Body of pancreas (tissue), 4 donors: Measurements from ENCODE around the gene RABEP1. TPM values are rescaled to one million over a fixed set of nuclear protein-coding genes. Genes with fewer than 3 reads are reported as not detected.

Source experiments
- ATAC-seq: fragments of 150-250 bp; one replicate; pipeline ENCODE4 v1.9.1; 2016
- DNase-seq, 4 donors: peaks; one replicate each; pipeline ENCODE4 v3.0.0-alpha.2; 2019
- H3K27ac ChIP-seq, 4 donors: fragments of 200-600 bp; sonication (generic); 1 replicate in 3 of 4; 2 replicates in 1 of 4; pipeline versions ENCODE4 v1.5.1 to v1.6.1; 2016 to 2019; ENCODE audit warnings: mild to moderate bottlenecking in 1 of 4, mixed read lengths in 1 of 4, moderate library complexity in 1 of 4
- H3K27me3 ChIP-seq, 2 donors: fragments of 200-600 bp; sonication (generic); one replicate each; pipeline ENCODE4 v1.6.0; 2016; ENCODE audit warnings: mild to moderate bottlenecking in 1 of 2
- H3K36me3 ChIP-seq, 2 donors: fragments of 200-600 bp; sonication (generic); replicated peaks in 1 of 2; 2 replicates each; pipeline ENCODE4 v1.5.1; 2016; ENCODE audit warnings: low read depth in 2 of 2; ENCODE audit not compliant: insufficient read depth in 1 of 2
- H3K4me1 ChIP-seq: fragments of 200-600 bp; sonication (generic); one replicate; pipeline ENCODE4 v1.6.0; 2016
- H3K4me3 ChIP-seq, 2 donors: fragments of 200-600 bp; sonication (generic); 1 replicate in 1 of 2; 2 replicates in 1 of 2; pipeline ENCODE4 v1.5.1; 2016 to 2019
- H3K9me3 ChIP-seq, 3 donors: fragments of 200-600 bp; sonication (generic); 1 replicate in 2 of 3; 2 replicates in 1 of 3; pipeline ENCODE4 v1.5.1; 2016
- CTCF ChIP-seq, 7 experiments: fragments of 450-650 bp in 4 of 7; fragments of 200-600 bp in 3 of 7; sonication (generic) in 3 of 7; IDR thresholded peaks; one replicate each; pipeline ENCODE4 v1.5.1; 2016 to 2019; ENCODE audit warnings: antibody characterized with exemption in 7 of 7
- POLR2A ChIP-seq, 3 donors: fragments of 450-650 bp; IDR thresholded peaks; one replicate each; pipeline ENCODE4 v1.6.1; 2016; ENCODE audit warnings: antibody characterized with exemption in 3 of 3, mild to moderate bottlenecking in 2 of 3
- WGBS, 2 donors: methylation state at CpG; one replicate each; pipeline ENCODE4 v1.1.5; 2017; 5-methylcytosine and 5-hydroxymethylcytosine counted together
- intact Hi-C: fragments of 100-400 bp; cut with DNase I; formaldehyde crosslinking; loops from one replicate; pipeline ENCODE4 v1.15.1; 2023
- total RNA-seq, 2 donors: library from RNA; depleted of rRNA; stranded (reverse); fragments of >200 nt; gene quantifications; one replicate each; pipeline ENCODE4 v1.1.0, GENCODE V29; 2016

Gene RABEP1
- total RNA-seq, 2 donors from 2014 or later = 14.5 to 17.1 TPM

- H3K36me3 ChIP-seq = peaks cover 4 to 18% of the 10 kb centered on the region in 2 donors
- intact Hi-C loops = no loop called here
- H3K27ac ChIP-seq = peak overlapping the region; percentile 83 to 93 (median 91)
- H3K27me3 ChIP-seq = no peaks in the 10 kb centered on the region
- peaks cover 30% of the 10 kb centered on the region for H3K4me1 ChIP-seq
- DNase-seq = peak; percentile 37 to 69 (median 51)
- H3K9me3 ChIP-seq = no peaks in the 10 kb centered on the region
- peak overlapping the region; percentile 40 to 71 for H3K4me3 ChIP-seq
- WGBS, 2 donors = 0 to 2% methylated on average over 26 of the region's 26 CpGs
- TF ChIP-seq POLR2A (IDR thresholded peaks at IDR 0.05) = no peak
- TF ChIP-seq CTCF (IDR thresholded peaks at IDR 0.05) = no peak
- peak; percentile 30 for ATAC-seq
These were observed 136.8 kb downstream of the RABEP1 start for GRCh38 chr17:5418858-5419355.

- peak; percentile 92 to 97 (median 94) for DNase-seq
- intact Hi-C loops = no loop called here
- Histone ChIP-seq H3K27me3 (no peaks in the 10 kb centered on the region), H3K27ac (peak within 1 kb of the TSS; percentile 83 to 93 (median 91)), H3K4me3 (peak within 1 kb of the TSS; percentile 40 to 71), H3K4me1 (peaks cover 30% of the 10 kb centered on the region), H3K9me3 (no peaks in the 10 kb centered on the region), H3K36me3 (peaks cover 4 to 13% of the 10 kb centered on the region in 2 donors)
- TF ChIP-seq POLR2A (IDR thresholded peaks at IDR 0.05) (peak; percentile 74 to 92 (median 88)), CTCF (IDR thresholded peaks at IDR 0.05) (no peak)
- WGBS, 2 donors = 0% methylated on average over 21 to 49 of the region's 49 CpGs
- ATAC-seq = peak; percentile 97
These were observed 137.4 kb downstream of the RABEP1 start, which contains the start of gene NUP88 for GRCh38 chr17:5419356-5419958. Gene NUP88 (minus strand): TSS chr17:5419662. CDS start chr17:5419650, 12 bp downstream.

- no peaks in the 10 kb centered on the region for H3K9me3 ChIP-seq
- H3K27ac ChIP-seq = peak within 1 kb of the TSS; percentile 83 to 93 (median 91)
- intact Hi-C loops = no loop called here
- peak within 1 kb of the TSS; percentile 40 to 71 for H3K4me3 ChIP-seq
- H3K27me3 ChIP-seq = no peaks in the 10 kb centered on the region
- 0% methylated on average over 19 to 41 of the region's 41 CpGs for WGBS, 2 donors
- ATAC-seq (peak; percentile 85), DNase-seq (peak; percentile 87 to 93 (median 90))
- H3K4me1 ChIP-seq = peaks cover 30% of the 10 kb centered on the region
- TF ChIP-seq CTCF (IDR thresholded peaks at IDR 0.05) (peak in 1 of 7 experiments; percentile 18), POLR2A (IDR thresholded peaks at IDR 0.05) (peak; percentile 1 to 67 (median 49))
- peaks cover 4 to 14% of the 10 kb centered on the region in 2 donors for H3K36me3 ChIP-seq
These were observed 138.0 kb downstream of the RABEP1 start, which contains the start of gene RPAIN for GRCh38 chr17:5419959-5420653. Gene RPAIN (plus strand): TSS chr17:5420182. CDS start chr17:5420211, 29 bp downstream.

GRCh38 chr17:5422505-5422904 is 140.4 kb downstream of the RABEP1 start:
- H3K27me3 ChIP-seq = no peaks in the 10 kb centered on the region
- H3K4me3 ChIP-seq = no peak overlapping the region
- no peak overlapping the region for H3K27ac ChIP-seq
- H3K9me3 ChIP-seq = no peaks in the 10 kb centered on the region
- TF ChIP-seq CTCF (IDR thresholded peaks at IDR 0.05) = no peak
- TF ChIP-seq POLR2A (IDR thresholded peaks at IDR 0.05) = no peak
- DNase-seq (no peak), ATAC-seq (no peak)
- intact Hi-C loops = no loop called here
- WGBS, 2 donors = 89 to 95% methylated on average over 2 of the region's 2 CpGs
- peaks cover 22% of the 10 kb centered on the region for H3K4me1 ChIP-seq
- peaks cover 14 to 23% of the 10 kb centered on the region in 2 donors for H3K36me3 ChIP-seq
